Psoas muscle (tissue), 8 donors: ENCODE data around the gene LMNTD1. TPM values are rescaled to one million over a fixed set of nuclear protein-coding genes. Genes with fewer than 3 reads are reported as not detected.
"Not testable (repeated sequence)": the region's sequence is repeated elsewhere in the genome, so short reads cannot be mapped to it uniquely, and the experiment has no call there.

Experiments
- ATAC-seq, 4 donors: fragments of 200-7000 bp; cut with Tn5 transposase; one replicate each; pipeline ENCODE4 v1.9.1; 2020; ENCODE audit warnings: moderate library complexity in 3 of 4, mild to moderate bottlenecking in 2 of 4
- DNase-seq, 2 donors: peaks; one replicate each; pipeline ENCODE4 v3.0.0-alpha.2; 2020
- H3K27ac ChIP-seq: fragments of 200-600 bp; one replicate; pipeline ENCODE4 v1.8.0; 2022
- H3K27me3 ChIP-seq, 3 donors: fragments of 200-600 bp in 1 of 3; one replicate each; pipeline versions ENCODE4 v1.6.1 to v1.8.0; 2013 to 2022; ENCODE audit warnings: low read length in 2 of 3, mild to moderate bottlenecking in 2 of 3, moderate library complexity in 1 of 3; ENCODE audit not compliant: insufficient read depth in 3 of 3
- H3K36me3 ChIP-seq, 2 donors: fragments of 200-600 bp in 1 of 2; one replicate each; pipeline versions ENCODE4 v1.6.1 to v1.8.0; 2013 to 2022; ENCODE audit warnings: low read depth in 1 of 2, mild to moderate bottlenecking in 1 of 2, moderate library complexity in 1 of 2; ENCODE audit not compliant: insufficient read depth in 1 of 2
- H3K4me1 ChIP-seq: fragments of 200-600 bp; one replicate; pipeline ENCODE4 v1.8.0; 2022
- H3K4me3 ChIP-seq: fragments of 200-600 bp; one replicate; pipeline ENCODE4 v1.8.0; 2022; ENCODE audit warnings: mild to moderate bottlenecking
- H3K9me3 ChIP-seq: fragments of 200-600 bp; one replicate; pipeline ENCODE4 v1.8.0; 2022
- WGBS, 3 donors: extraction: QIAGEN DNeasy Blood & Tissue Kit; methylation state at CpG; one replicate each; pipeline versions ENCODE4 v1.1.6 to v1.1.7; 2013; 5-methylcytosine and 5-hydroxymethylcytosine counted together
- intact Hi-C, 2 donors: fragments of 100-400 bp; cut with DNase I; formaldehyde crosslinking; loops; one replicate each; pipeline versions ENCODE4 v1.11.0 to v1.14.2; 2022
- polyA plus RNA-seq, 3 donors: library from polyadenylated mRNA; stranded (reverse); fragments of 200-250 nt; gene quantifications; one replicate each; pipeline ENCODE4 v1.2.3, GENCODE V29; 2013
- total RNA-seq, 4 donors: library from RNA; stranded (reverse); fragmentation: NEBNext Ultra II Directional in 2 of 4; extraction: Animal tissue kit (Norgen Biotek cat#: 25700) in 2 of 4; gene quantifications; one replicate each; pipeline versions ENCODE4 v1.2.1 to v1.2.4, GENCODE V29; 2021 to 2023
- TF ChIP-seq, protein P1 (sequence below): fragments of 200-600 bp; IDR thresholded peaks from one replicate; pipeline ENCODE4 v1.8.0; 2022; ENCODE audit warnings: antibody characterized with exemption
- donor health status: healthy with polysubstance abuse.
- donor health status: DM: no; HTN: no; CAD: no; lungs with moderate emphysema.
- donor health status: Bipolar disorder and iron deficiency.
- donor health status: healthy.
- donor health status: DM: yes; HTN: yes; CAD: no.
- donor health status: DM: no; HTN: no; CAD: no.
- donor health status: DM: no; HTN: no; CAD: no.
- donor health status: DM: yes; HTN: yes; CAD: no.

Gene LMNTD1
- total and polyA plus RNA-seq, 7 donors, result not detected

DNA sequence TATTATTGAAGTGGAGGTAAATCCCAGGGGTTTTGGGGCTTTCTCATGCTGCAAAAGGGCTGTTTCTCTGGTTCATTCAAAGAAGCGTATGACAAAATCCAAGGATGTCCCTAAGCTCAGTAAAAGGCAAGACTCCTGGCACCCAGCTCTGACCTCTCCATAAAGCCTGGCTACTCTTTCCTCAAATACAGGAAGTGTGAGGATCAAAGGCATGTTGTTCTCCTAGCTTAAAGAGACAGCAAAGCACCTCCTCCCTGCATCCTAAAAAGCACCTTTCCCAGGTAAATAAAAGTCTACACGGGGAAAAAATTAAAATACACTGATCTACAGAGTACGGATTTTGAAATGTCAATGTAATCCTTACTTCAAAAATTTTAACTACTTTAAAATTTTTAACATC is 118.6 kb downstream of the LMNTD1 start:
- H3K9me3 ChIP-seq, result no peaks in the 10 kb centered on the region
- 67 to 76% (median 73%) methylated on average over 3 of the region's 3 CpGs for WGBS, 3 donors
- TF ChIP-seq, protein P1, sequence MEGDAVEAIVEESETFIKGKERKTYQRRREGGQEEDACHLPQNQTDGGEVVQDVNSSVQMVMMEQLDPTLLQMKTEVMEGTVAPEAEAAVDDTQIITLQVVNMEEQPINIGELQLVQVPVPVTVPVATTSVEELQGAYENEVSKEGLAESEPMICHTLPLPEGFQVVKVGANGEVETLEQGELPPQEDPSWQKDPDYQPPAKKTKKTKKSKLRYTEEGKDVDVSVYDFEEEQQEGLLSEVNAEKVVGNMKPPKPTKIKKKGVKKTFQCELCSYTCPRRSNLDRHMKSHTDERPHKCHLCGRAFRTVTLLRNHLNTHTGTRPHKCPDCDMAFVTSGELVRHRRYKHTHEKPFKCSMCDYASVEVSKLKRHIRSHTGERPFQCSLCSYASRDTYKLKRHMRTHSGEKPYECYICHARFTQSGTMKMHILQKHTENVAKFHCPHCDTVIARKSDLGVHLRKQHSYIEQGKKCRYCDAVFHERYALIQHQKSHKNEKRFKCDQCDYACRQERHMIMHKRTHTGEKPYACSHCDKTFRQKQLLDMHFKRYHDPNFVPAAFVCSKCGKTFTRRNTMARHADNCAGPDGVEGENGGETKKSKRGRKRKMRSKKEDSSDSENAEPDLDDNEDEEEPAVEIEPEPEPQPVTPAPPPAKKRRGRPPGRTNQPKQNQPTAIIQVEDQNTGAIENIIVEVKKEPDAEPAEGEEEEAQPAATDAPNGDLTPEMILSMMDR, result no peak
- intact Hi-C loops, result loop anchor here in 1 of 2 donors (10.0 kb wide), 1 partner anchor 960 kb away; no protein-coding TSS in a partner anchor
- H3K27ac ChIP-seq, result no peak overlapping the region
- no peak for DNase-seq
- no peak overlapping the region for H3K4me3 ChIP-seq
- no peaks in the 10 kb centered on the region for H3K27me3 ChIP-seq
- no peaks in the 10 kb centered on the region for H3K36me3 ChIP-seq
- H3K4me1 ChIP-seq, result no peaks in the 10 kb centered on the region
- no peak for ATAC-seq

DNA sequence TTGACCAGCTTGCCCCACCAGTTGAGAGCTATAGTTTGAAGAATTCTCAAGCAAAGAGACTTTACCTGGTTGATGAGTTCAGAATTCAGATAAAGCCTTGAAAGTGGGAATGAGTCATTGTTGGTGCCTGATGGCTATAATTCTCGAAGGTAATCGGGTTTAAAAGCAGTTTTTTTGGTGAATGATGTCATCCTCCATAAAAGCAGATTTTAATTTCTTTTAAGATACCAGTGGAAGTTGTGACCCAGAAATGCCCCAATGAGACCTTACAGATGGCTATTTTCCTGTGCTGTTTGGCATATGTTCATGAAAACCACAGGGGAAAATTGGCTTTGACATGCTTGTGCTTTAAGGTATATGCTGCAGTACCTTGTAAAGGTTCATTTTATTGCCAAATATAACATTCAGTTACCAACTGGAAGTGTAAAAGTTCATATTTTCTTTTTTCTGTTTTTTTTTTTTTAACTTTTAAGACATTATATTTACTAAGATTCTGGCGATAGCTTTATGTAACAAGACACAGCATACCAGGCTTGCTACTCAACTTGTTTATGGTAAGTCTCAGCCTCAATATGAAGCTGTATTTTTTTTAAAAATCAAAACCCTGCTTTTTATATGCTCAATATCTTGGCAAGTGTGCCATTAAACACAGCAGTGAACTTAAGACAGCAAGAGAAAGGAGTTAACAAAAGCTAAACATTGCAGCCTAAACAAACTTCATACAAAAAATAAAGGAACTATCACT is 119.3 kb downstream of the LMNTD1 start:
- ATAC-seq (no peak), DNase-seq (no peak)
- no peaks in the 10 kb centered on the region for H3K9me3 ChIP-seq
- H3K27ac ChIP-seq, result no peak overlapping the region
- no peak overlapping the region for H3K4me3 ChIP-seq
- intact Hi-C loops, result loop anchor here in 1 of 2 donors (10.0 kb wide), 1 partner anchor 961 kb away; no protein-coding TSS in a partner anchor
- H3K4me1 ChIP-seq, result no peaks in the 10 kb centered on the region
- no peaks in the 10 kb centered on the region for H3K27me3 ChIP-seq
- TF ChIP-seq, protein P1, result no peak
- WGBS, 3 donors, result 45 to 52% (median 48%) methylated on average over 3 of the region's 3 CpGs
- H3K36me3 ChIP-seq, result no peaks in the 10 kb centered on the region

- no peaks in the 10 kb centered on the region for H3K4me1 ChIP-seq
- ATAC-seq (no peak), DNase-seq (no peak)
- TF ChIP-seq, protein P1, result no peak
- no peaks in the 10 kb centered on the region for H3K36me3 ChIP-seq
- H3K9me3 ChIP-seq, result no peaks in the 10 kb centered on the region
- H3K4me3 ChIP-seq, result no peak overlapping the region
- intact Hi-C loops, result loop anchor here in 1 of 2 donors (10.0 kb wide), 1 partner anchor 962 kb away; no protein-coding TSS in a partner anchor
- H3K27me3 ChIP-seq, result no peaks in the 10 kb centered on the region
- no peak overlapping the region for H3K27ac ChIP-seq
Observed at GRCh38 chr12:25433024-25433423, 120.1 kb downstream of the LMNTD1 start.

GRCh38 chr12:25427337-25428249 is 125.5 kb downstream of the LMNTD1 start:
- no peak overlapping the region for H3K4me3 ChIP-seq
- TF ChIP-seq, protein P1, result no peak
- intact Hi-C loops, result no loop called here
- ATAC-seq (no peak), DNase-seq (no peak)
- no peaks in the 10 kb centered on the region for H3K4me1 ChIP-seq
- 68 to 77% (median 72%) methylated on average over 2 of the region's 2 CpGs for WGBS, 3 donors
- H3K27ac ChIP-seq, result no peak overlapping the region
- peaks cover 0 to 3% (median 0%) of the 10 kb centered on the region in 3 donors for H3K27me3 ChIP-seq
- H3K36me3 ChIP-seq, result no peaks in the 10 kb centered on the region
- no peaks in the 10 kb centered on the region for H3K9me3 ChIP-seq

DNA sequence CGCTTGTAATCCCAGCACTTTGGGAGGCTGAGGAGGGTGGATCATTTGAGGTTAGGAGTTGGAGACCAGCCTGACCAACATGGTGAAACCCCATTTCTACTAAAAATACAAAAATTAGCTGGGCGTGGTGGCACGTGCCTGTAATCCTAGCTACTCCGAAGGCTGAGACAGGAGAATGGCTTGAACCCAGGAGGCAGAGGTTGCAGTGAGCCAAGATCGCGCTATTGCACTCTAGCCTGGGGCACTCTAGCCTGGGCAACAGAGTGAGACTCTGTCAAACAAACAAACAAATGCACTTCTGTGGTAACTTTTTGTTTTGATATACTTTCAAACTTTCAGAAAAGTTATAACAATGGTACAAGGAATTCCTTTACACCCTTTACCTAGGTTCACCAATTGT is 126.3 kb downstream of the LMNTD1 start:
- intact Hi-C loops, DNase-seq, H3K36me3 ChIP-seq, H3K9me3 ChIP-seq, H3K27me3 ChIP-seq, ATAC-seq, H3K4me1 ChIP-seq, H3K4me3 ChIP-seq, H3K27ac ChIP-seq: not testable (repeated sequence)
- WGBS, 3 donors, result 92 to 96% (median 94%) methylated on average over 6 of the region's 6 CpGs
